ENCODE results near the gene BORCS6. TPM values are rescaled to one million over a fixed set of nuclear protein-coding genes. Genes with fewer than 3 reads are reported as not detected.

Gene BORCS6
- total and polyA plus RNA-seq, 9 of the 15 experiments (the other 6 are each of a cell fraction or from before 2014, with no cell fraction given), result 0.01 to 7.4 (median 2.3) TPM

DNA sequence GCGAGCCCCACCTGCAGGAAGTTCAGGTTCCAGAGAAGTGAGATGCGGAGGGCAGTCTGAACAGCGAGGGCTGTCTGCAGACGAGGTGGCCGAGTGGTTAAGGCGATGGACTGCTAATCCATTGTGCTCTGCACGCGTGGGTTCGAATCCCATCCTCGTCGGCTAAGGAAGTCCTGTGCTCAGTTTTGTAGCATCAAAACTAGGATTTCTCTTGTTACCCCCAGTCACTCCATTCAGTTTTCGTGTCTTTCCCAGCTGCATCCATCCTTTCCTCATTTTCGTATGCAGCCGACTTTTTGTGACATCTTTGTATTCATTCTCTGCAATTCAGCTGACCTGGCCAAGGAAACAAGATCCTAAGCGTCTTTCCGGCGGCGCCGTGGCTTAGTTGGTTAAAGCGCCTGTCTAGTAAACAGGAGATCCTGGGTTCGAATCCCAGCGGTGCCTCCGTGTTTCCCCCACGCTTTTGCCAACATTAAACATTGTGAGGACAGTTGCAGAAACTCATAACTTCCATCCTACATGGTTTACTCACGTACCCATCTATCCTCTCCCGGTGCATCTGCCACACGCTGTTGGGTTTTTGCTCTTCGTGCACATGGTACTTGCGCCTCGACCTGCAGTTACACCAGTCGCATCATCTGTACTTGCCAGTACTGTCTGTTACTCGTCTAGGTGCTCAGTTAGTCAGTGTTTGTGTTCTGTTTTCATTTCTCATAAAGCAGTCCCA, 3.0 kb downstream of the BORCS6 start (continued):
- TF ChIP-seq, protein P1, sequence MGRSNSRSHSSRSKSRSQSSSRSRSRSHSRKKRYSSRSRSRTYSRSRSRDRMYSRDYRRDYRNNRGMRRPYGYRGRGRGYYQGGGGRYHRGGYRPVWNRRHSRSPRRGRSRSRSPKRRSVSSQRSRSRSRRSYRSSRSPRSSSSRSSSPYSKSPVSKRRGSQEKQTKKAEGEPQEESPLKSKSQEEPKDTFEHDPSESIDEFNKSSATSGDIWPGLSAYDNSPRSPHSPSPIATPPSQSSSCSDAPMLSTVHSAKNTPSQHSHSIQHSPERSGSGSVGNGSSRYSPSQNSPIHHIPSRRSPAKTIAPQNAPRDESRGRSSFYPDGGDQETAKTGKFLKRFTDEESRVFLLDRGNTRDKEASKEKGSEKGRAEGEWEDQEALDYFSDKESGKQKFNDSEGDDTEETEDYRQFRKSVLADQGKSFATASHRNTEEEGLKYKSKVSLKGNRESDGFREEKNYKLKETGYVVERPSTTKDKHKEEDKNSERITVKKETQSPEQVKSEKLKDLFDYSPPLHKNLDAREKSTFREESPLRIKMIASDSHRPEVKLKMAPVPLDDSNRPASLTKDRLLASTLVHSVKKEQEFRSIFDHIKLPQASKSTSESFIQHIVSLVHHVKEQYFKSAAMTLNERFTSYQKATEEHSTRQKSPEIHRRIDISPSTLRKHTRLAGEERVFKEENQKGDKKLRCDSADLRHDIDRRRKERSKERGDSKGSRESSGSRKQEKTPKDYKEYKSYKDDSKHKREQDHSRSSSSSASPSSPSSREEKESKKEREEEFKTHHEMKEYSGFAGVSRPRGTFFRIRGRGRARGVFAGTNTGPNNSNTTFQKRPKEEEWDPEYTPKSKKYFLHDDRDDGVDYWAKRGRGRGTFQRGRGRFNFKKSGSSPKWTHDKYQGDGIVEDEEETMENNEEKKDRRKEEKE (IDR thresholded peaks at IDR 0.05; ENCODE audit: borderline replicate concordance in 1 of 2, control insufficient read depth in 1 of 2, low read depth in 2 of 2, low read length in 1 of 2), result no peak
- TF ChIP-seq FOXJ2 (tag; IDR thresholded peaks at IDR 0.05) (0 out of 2 replicates have a peak, but pooled peaks have one; percentile 60), ZNF263 (CRISPR knock-in tag; IDR thresholded peaks at IDR 0.05; ENCODE audit: borderline replicate concordance) (peak; percentile 1; the same call in 1 of the 2 replicates), SMARCA4 (IDR thresholded peaks at IDR 0.05) (0 out of 2 replicates have a peak, but pooled peaks have one; percentile 12), HMGN3 (IDR thresholded peaks at IDR 0.05; ENCODE audit: borderline replicate concordance, extremely low read depth, insufficient read length, low read depth, low read length) (no peak), GATAD2B (IDR thresholded peaks at IDR 0.05; ENCODE audit: borderline replicate concordance) (no peak), ZNF57 (CRISPR knock-in tag; IDR thresholded peaks at IDR 0.05) (no peak), NFIC (IDR thresholded peaks at IDR 0.05) (peak; percentile 51), SLC30A9 (CRISPR knock-in tag; IDR thresholded peaks at IDR 0.05) (no peak)
- TF ChIP-seq, protein P2, sequence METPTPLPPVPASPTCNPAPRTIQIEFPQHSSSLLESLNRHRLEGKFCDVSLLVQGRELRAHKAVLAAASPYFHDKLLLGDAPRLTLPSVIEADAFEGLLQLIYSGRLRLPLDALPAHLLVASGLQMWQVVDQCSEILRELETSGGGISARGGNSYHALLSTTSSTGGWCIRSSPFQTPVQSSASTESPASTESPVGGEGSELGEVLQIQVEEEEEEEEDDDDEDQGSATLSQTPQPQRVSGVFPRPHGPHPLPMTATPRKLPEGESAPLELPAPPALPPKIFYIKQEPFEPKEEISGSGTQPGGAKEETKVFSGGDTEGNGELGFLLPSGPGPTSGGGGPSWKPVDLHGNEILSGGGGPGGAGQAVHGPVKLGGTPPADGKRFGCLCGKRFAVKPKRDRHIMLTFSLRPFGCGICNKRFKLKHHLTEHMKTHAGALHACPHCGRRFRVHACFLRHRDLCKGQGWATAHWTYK (CRISPR knock-in tag; IDR thresholded peaks at IDR 0.05), result no peak
- TF ChIP-seq, protein P3, sequence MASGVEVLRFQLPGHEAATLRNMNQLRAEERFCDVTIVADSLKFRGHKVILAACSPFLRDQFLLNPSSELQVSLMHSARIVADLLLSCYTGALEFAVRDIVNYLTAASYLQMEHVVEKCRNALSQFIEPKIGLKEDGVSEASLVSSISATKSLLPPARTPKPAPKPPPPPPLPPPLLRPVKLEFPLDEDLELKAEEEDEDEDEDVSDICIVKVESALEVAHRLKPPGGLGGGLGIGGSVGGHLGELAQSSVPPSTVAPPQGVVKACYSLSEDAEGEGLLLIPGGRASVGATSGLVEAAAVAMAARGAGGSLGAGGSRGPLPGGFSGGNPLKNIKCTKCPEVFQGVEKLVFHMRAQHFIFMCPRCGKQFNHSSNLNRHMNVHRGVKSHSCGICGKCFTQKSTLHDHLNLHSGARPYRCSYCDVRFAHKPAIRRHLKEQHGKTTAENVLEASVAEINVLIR (CRISPR knock-in tag; IDR thresholded peaks at IDR 0.05), result 0 out of 2 replicates have a peak, but pooled peaks have one; percentile 37
- TF ChIP-seq, protein P4, sequence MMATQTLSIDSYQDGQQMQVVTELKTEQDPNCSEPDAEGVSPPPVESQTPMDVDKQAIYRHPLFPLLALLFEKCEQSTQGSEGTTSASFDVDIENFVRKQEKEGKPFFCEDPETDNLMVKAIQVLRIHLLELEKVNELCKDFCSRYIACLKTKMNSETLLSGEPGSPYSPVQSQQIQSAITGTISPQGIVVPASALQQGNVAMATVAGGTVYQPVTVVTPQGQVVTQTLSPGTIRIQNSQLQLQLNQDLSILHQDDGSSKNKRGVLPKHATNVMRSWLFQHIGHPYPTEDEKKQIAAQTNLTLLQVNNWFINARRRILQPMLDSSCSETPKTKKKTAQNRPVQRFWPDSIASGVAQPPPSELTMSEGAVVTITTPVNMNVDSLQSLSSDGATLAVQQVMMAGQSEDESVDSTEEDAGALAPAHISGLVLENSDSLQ (IDR thresholded peaks at IDR 0.05), result 0 out of 2 replicates have a peak, but pooled peaks have one; percentile 20
- TF ChIP-seq, protein P5, sequence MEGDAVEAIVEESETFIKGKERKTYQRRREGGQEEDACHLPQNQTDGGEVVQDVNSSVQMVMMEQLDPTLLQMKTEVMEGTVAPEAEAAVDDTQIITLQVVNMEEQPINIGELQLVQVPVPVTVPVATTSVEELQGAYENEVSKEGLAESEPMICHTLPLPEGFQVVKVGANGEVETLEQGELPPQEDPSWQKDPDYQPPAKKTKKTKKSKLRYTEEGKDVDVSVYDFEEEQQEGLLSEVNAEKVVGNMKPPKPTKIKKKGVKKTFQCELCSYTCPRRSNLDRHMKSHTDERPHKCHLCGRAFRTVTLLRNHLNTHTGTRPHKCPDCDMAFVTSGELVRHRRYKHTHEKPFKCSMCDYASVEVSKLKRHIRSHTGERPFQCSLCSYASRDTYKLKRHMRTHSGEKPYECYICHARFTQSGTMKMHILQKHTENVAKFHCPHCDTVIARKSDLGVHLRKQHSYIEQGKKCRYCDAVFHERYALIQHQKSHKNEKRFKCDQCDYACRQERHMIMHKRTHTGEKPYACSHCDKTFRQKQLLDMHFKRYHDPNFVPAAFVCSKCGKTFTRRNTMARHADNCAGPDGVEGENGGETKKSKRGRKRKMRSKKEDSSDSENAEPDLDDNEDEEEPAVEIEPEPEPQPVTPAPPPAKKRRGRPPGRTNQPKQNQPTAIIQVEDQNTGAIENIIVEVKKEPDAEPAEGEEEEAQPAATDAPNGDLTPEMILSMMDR (IDR thresholded peaks at IDR 0.05 in 2 of 3, conservative IDR thresholded peaks at IDR 0.05 in 1 of 3; ENCODE audit: insufficient read depth in 2 of 3, low read depth in 1 of 3, low read length in 3 of 3), result peak in 2 of 3 experiments; percentile 29 to 57; a peak in 3 of 6 replicates
- TF ChIP-seq, protein P6, sequence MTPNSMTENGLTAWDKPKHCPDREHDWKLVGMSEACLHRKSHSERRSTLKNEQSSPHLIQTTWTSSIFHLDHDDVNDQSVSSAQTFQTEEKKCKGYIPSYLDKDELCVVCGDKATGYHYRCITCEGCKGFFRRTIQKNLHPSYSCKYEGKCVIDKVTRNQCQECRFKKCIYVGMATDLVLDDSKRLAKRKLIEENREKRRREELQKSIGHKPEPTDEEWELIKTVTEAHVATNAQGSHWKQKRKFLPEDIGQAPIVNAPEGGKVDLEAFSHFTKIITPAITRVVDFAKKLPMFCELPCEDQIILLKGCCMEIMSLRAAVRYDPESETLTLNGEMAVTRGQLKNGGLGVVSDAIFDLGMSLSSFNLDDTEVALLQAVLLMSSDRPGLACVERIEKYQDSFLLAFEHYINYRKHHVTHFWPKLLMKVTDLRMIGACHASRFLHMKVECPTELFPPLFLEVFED (CRISPR knock-in tag; conservative IDR thresholded peaks at IDR 0.05), result 0 out of 2 replicates have a peak, but pooled peaks have one; percentile 5
